NCI-H1105 treated with DMSO at 0.1 percent for 48 hours (cell line): ENCODE data around the gene EPS15.

Experiments used
- DNase-seq: peaks from one replicate; lab custom pipeline; 2025; lab: John Stamatoyannopoulos, UW

Gene EPS15

GRCh38 chr1:51314974-51315373 is 204.1 kb downstream of the EPS15 start:
- DNase-seq = no peak

DNA sequence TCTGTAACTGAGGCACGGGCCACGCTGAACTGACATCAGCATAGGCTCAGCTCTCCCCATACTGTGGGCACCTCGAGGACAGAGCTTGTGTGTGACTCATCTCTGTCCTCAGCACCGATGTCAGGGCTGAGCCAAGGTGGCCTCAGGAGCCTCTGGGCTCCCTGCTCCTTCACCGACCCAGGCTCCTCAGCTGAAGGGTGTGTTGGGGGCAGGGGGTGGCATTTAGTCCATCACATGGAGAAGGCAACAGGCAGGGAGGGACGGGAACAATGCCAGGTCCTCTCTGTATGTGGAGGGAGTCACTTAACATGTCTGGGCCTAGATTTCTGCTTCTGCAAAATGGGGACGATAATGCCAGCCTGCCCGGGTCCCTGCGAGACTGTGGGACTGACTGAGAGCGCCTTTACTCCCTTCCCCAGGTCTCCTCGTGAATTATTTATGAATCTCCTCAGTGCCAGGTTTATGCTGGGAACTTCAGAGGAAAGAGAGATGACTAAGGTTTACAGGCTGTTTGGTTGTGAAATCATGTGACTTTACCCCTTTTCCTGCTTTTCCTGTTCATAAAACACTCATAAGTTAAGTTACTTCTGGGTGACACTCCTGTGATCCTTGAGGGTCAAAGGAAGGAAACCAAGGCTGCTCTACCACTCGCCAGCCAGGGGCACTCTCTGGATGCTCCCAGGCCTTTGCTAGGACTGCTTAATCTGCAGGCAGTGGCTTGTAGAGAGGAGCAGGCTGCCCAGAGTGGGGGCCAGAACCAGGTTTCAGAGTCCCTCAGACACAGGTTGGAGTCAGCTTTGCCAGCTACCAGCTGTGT is 204.9 kb downstream of the EPS15 start:
- DNase-seq = no peak

- no peak for DNase-seq
Observed at GRCh38 chr1:51313268-51313852, 205.7 kb downstream of the EPS15 start.

DNA sequence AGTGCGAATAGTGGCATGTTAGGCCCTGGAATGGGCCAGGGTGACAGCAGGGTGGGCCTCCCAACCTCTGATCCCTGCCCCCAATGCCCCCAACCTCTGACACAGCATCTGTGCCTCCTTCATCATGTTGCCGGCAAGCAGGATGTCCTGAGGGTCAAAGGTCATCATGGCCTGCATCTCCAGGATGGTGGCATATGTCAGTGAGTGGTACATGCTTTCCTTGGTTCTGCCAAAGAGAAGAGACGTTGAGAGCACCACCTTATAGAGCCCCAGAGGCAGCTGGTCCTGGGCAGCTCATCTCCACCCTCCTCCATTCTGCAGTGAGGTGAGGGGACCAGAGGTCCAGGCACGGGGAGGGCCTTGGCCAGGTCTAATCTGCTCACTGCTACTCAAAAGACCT is 206.3 kb downstream of the EPS15 start:
- DNase-seq = no peak

- DNase-seq = no peak
Observed at GRCh38 chr1:51311826-51312225, 207.2 kb downstream of the EPS15 start.

GRCh38 chr1:51310871-51311613 is 208.0 kb downstream of the EPS15 start:
- DNase-seq = no peak

GRCh38 chr1:51309291-51309690 is 209.8 kb downstream of the EPS15 start:
- DNase-seq = no peak

GRCh38 chr1:51308636-51309035 is 210.4 kb downstream of the EPS15 start:
- no peak for DNase-seq

DNA sequence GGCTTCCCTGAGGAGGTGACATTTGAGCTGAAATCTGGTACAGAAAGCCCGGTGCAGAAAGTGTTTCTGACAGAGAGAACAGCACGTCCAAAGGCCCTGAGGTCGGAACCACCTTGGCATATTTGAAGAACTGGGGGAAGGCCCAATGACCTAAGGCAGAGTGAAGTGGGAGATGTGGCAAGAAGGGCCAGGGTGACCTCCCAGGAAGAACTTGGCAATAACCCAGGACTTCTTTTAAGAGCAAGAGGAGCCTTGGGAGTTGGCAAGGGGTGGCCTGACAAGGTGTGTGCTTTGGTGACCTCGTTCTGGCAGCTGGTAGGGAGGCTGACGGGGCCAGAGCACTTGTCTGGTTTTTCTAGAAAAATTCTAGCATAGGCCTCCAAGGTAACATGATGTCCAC is 212.1 kb downstream of the EPS15 start:
- DNase-seq = no peak

- DNase-seq = no peak
Observed at GRCh38 chr1:51305371-51305823, 213.7 kb downstream of the EPS15 start.

DNA sequence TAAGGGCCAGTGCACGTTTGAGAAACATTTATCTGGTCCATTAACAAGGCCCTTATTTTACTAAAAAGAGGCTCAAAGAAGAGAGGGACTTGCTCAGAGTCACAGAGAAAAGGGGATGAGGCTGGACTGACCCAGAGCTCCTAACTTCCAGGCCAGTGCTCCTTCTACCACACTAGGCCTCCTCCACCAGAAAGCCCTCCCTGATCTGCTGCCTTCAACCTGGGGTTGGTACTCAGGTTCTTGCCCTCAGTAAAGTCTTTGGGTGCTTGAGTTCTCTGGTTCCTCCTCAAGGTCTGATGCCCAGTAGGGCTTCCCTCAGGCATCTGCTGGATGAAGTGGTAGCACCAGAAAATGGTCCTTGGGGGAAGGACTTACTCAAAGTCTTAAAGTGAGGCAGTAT is 214.7 kb downstream of the EPS15 start:
- DNase-seq = no peak
